ENCODE measurements around the gene MMP14. TPM values are rescaled to one million over a fixed set of nuclear protein-coding genes. Genes with fewer than 3 reads are reported as not detected.
A peak's percentile ranks its signal among the peaks of the same experiment; 100 is the strongest.

Gene MMP14
- total and polyA plus RNA-seq, 9 of the 15 experiments (the other 6 are each of a cell fraction or from before 2014, with no cell fraction given): 0.36 to 5.8 (median 1.3) TPM; not detected in 2

DNA sequence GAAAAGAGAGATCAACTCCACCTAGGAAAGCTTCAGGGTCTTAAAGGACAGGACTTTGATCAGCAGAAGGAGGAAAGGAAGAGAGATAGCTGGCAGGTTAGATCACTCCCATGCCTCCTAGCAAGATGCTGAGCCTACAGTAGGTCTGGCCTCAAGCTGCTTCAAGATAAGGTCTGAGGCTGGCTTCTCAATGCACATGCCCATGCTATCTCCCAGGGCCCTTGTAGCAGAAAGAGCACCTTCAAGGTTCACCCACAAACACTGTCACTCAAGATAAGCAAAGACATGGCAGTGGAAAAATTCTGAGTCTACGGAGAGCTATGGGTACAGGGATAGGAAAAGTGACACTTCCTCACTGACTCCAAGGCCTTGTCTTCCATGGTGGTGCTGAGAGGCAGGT is 61.0 kb downstream of the MMP14 start (continued):
- TF ChIP-seq RFX7 (CRISPR knock-in tag; IDR thresholded peaks at IDR 0.05) (no peak), BMI1 (IDR thresholded peaks at IDR 0.05; ENCODE audit: low read length) (no peak), PTTG1 (tag; IDR thresholded peaks at IDR 0.05; ENCODE audit: low read depth) (no peak), SNIP1 (IDR thresholded peaks at IDR 0.05; ENCODE audit: low read depth) (no peak), NCOA2 (IDR thresholded peaks at IDR 0.05; ENCODE audit: partially characterized antibody in 2 of 2) (peak in 1 of 2 experiments; percentile 40), ASH1L (IDR thresholded peaks at IDR 0.05; ENCODE audit: borderline replicate concordance, low read depth, partially characterized antibody) (no peak), HDAC1 (IDR thresholded peaks at IDR 0.05) (peak in 1 of 2 experiments; percentile 62; a peak in 2 of 4 replicates), RUNX1 (IDR thresholded peaks at IDR 0.05; ENCODE audit: low read depth) (0 out of 2 replicates have a peak, but pooled peaks have one; percentile 69), ZNF324 (CRISPR knock-in tag; IDR thresholded peaks at IDR 0.05) (no peak), CHD4 (IDR thresholded peaks at IDR 0.05; ENCODE audit: insufficient read depth, insufficient replicate concordance, low read depth, low read length, poor library complexity, severe bottlenecking) (no peak), HMG20B (CRISPR knock-in tag; IDR thresholded peaks at IDR 0.05) (no peak), ZNF79 (CRISPR knock-in tag; IDR thresholded peaks at IDR 0.05; ENCODE audit: low read depth) (no peak), BRCA1 (IDR thresholded peaks at IDR 0.05) (no peak), BRCA1 (CRISPR knock-in tag; IDR thresholded peaks at IDR 0.05) (no peak), DMBX1 (CRISPR knock-in tag; IDR thresholded peaks at IDR 0.05; ENCODE audit: borderline replicate concordance) (peak; percentile 87), MIER1 (IDR thresholded peaks at IDR 0.05; ENCODE audit: low read depth) (0 out of 2 replicates have a peak, but pooled peaks have one; percentile 43), BRD4 (IDR thresholded peaks at IDR 0.05) (no peak)
- TF ChIP-seq, protein P1, sequence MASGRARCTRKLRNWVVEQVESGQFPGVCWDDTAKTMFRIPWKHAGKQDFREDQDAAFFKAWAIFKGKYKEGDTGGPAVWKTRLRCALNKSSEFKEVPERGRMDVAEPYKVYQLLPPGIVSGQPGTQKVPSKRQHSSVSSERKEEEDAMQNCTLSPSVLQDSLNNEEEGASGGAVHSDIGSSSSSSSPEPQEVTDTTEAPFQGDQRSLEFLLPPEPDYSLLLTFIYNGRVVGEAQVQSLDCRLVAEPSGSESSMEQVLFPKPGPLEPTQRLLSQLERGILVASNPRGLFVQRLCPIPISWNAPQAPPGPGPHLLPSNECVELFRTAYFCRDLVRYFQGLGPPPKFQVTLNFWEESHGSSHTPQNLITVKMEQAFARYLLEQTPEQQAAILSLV (tag; IDR thresholded peaks at IDR 0.05): no peak
- TF ChIP-seq, protein P2, sequence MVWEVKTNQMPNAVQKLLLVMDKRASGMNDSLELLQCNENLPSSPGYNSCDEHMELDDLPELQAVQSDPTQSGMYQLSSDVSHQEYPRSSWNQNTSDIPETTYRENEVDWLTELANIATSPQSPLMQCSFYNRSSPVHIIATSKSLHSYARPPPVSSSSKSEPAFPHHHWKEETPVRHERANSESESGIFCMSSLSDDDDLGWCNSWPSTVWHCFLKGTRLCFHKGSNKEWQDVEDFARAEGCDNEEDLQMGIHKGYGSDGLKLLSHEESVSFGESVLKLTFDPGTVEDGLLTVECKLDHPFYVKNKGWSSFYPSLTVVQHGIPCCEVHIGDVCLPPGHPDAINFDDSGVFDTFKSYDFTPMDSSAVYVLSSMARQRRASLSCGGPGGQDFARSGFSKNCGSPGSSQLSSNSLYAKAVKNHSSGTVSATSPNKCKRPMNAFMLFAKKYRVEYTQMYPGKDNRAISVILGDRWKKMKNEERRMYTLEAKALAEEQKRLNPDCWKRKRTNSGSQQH (CRISPR knock-in tag; IDR thresholded peaks at IDR 0.05): no peak
- TF ChIP-seq, protein P3, sequence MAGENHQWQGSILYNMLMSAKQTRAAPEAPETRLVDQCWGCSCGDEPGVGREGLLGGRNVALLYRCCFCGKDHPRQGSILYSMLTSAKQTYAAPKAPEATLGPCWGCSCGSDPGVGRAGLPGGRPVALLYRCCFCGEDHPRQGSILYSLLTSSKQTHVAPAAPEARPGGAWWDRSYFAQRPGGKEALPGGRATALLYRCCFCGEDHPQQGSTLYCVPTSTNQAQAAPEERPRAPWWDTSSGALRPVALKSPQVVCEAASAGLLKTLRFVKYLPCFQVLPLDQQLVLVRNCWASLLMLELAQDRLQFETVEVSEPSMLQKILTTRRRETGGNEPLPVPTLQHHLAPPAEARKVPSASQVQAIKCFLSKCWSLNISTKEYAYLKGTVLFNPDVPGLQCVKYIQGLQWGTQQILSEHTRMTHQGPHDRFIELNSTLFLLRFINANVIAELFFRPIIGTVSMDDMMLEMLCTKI (IDR thresholded peaks at IDR 0.05; ENCODE audit: partially characterized antibody): no peak
- TF ChIP-seq, protein P4, sequence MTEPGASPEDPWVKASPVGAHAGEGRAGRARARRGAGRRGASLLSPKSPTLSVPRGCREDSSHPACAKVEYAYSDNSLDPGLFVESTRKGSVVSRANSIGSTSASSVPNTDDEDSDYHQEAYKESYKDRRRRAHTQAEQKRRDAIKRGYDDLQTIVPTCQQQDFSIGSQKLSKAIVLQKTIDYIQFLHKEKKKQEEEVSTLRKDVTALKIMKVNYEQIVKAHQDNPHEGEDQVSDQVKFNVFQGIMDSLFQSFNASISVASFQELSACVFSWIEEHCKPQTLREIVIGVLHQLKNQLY (CRISPR knock-in tag; conservative IDR thresholded peaks at IDR 0.05): no peak
- TF ChIP-seq, protein P5, sequence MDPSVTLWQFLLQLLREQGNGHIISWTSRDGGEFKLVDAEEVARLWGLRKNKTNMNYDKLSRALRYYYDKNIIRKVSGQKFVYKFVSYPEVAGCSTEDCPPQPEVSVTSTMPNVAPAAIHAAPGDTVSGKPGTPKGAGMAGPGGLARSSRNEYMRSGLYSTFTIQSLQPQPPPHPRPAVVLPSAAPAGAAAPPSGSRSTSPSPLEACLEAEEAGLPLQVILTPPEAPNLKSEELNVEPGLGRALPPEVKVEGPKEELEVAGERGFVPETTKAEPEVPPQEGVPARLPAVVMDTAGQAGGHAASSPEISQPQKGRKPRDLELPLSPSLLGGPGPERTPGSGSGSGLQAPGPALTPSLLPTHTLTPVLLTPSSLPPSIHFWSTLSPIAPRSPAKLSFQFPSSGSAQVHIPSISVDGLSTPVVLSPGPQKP (CRISPR knock-in tag; IDR thresholded peaks at IDR 0.05): no peak
- TF ChIP-seq, protein P6, sequence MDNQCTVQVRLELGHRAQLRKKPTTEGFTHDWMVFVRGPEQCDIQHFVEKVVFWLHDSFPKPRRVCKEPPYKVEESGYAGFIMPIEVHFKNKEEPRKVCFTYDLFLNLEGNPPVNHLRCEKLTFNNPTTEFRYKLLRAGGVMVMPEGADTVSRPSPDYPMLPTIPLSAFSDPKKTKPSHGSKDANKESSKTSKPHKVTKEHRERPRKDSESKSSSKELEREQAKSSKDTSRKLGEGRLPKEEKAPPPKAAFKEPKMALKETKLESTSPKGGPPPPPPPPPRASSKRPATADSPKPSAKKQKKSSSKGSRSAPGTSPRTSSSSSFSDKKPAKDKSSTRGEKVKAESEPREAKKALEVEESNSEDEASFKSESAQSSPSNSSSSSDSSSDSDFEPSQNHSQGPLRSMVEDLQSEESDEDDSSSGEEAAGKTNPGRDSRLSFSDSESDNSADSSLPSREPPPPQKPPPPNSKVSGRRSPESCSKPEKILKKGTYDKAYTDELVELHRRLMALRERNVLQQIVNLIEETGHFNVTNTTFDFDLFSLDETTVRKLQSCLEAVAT (IDR thresholded peaks at IDR 0.05): 0 out of 4 replicates have a peak, but pooled peaks of 1 of the 2 experiments have one; percentile 39

All from K562 (cell line).